NCI-H446 (cell line): ENCODE data around the gene B3GALT6.

Source experiments
- DNase-seq, 2 experiments: peaks; one replicate each; lab custom pipeline; 2025; lab: John Stamatoyannopoulos, UW

The B3GALT6 gene

GRCh38 chr1:1264868-1265272 lies 32.8 kb downstream of the B3GALT6 start:
- DNase-seq, result no peak

- no peak for DNase-seq
These were observed 35.6 kb downstream of the B3GALT6 start for GRCh38 chr1:1267488-1268283.

GRCh38 chr1:1268284-1268682 lies 36.2 kb downstream of the B3GALT6 start:
- DNase-seq, result no peak

- no peak for DNase-seq
These were observed 38.8 kb downstream of the B3GALT6 start for GRCh38 chr1:1270813-1271212.

GRCh38 chr1:1272341-1273208 lies 40.5 kb downstream of the B3GALT6 start:
- no peak for DNase-seq

- DNase-seq, result no peak
These were observed 41.1 kb downstream of the B3GALT6 start for GRCh38 chr1:1273209-1273511.

GRCh38 chr1:1273512-1274298 lies 41.7 kb downstream of the B3GALT6 start, which contains the start of gene UBE2J2:
Gene UBE2J2, minus strand, starts transcription at chr1:1273854. Its CDS starts 5,862 bp downstream, at chr1:1267992.
- DNase-seq, result peak; percentile 65 to 93

- DNase-seq, result no peak
These were observed 42.4 kb downstream of the B3GALT6 start for GRCh38 chr1:1274299-1274930.

- no peak for DNase-seq
These were observed 42.9 kb downstream of the B3GALT6 start for GRCh38 chr1:1274931-1275431.

GRCh38 chr1:1275836-1276235 lies 43.8 kb downstream of the B3GALT6 start:
- DNase-seq, result no peak

- no peak for DNase-seq
These were observed 46.6 kb downstream of the B3GALT6 start for GRCh38 chr1:1278620-1279019.

GRCh38 chr1:1279028-1279427 lies 47.0 kb downstream of the B3GALT6 start:
- no peak for DNase-seq

- no peak for DNase-seq
These were observed 48.9 kb downstream of the B3GALT6 start for GRCh38 chr1:1280782-1281481.

GRCh38 chr1:1281533-1282321 lies 49.7 kb downstream of the B3GALT6 start:
- peak in 1 of 2 experiments; percentile 37 for DNase-seq

- DNase-seq, result no peak
These were observed 51.0 kb downstream of the B3GALT6 start for GRCh38 chr1:1282998-1283397.

GRCh38 chr1:1283821-1284220 lies 51.8 kb downstream of the B3GALT6 start:
- DNase-seq, result peak in 1 of 2 experiments; percentile 33
